ENCODE measurements around the gene TRAF3IP3.

Gene TRAF3IP3

DNA sequence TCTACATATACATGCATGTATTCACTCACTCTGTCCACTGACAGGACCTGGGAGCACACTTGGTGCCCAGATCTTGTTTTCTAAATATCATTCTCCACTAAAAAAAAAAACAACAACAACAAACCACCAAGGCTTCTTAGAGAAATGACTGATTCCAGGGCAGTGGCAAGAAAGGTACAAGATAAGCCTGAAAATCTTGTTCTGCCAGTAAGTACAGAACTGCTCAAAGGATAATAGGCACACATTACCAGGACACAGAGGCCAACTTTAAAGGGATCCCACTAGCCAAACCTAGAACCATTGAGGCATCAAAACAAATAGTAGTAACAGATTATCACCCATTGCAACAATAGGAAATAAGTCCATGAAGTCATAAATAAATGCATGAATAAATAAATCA, 40.5 kb upstream of the TRAF3IP3 start:
- no peak overlapping the region for H3K27ac ChIP-seq
- TF ChIP-seq, protein P1, sequence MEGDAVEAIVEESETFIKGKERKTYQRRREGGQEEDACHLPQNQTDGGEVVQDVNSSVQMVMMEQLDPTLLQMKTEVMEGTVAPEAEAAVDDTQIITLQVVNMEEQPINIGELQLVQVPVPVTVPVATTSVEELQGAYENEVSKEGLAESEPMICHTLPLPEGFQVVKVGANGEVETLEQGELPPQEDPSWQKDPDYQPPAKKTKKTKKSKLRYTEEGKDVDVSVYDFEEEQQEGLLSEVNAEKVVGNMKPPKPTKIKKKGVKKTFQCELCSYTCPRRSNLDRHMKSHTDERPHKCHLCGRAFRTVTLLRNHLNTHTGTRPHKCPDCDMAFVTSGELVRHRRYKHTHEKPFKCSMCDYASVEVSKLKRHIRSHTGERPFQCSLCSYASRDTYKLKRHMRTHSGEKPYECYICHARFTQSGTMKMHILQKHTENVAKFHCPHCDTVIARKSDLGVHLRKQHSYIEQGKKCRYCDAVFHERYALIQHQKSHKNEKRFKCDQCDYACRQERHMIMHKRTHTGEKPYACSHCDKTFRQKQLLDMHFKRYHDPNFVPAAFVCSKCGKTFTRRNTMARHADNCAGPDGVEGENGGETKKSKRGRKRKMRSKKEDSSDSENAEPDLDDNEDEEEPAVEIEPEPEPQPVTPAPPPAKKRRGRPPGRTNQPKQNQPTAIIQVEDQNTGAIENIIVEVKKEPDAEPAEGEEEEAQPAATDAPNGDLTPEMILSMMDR (conservative IDR thresholded peaks at IDR 0.05) = no peak

DNA sequence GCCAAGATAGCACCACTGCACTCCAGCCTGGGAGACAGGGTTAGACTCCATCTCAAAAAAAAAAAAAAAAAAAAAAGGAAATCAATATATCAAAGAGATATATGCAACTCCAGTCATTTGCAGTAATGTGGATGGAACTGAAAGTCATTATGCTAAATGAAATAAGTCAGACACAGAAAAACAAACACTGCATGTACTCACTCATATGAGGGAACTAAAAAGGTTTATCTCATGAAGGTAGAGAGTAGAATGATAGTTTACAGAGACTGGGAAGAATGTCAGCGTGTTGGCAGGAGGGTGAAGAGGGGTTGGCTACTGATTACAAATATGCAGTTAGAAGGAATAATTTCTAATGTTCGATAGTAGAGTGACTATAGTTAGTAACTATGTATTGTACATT, 38.0 kb upstream of the TRAF3IP3 start:
- TF ChIP-seq, protein P1 (conservative IDR thresholded peaks at IDR 0.05) = no peak
- no peak overlapping the region for H3K27ac ChIP-seq

DNA sequence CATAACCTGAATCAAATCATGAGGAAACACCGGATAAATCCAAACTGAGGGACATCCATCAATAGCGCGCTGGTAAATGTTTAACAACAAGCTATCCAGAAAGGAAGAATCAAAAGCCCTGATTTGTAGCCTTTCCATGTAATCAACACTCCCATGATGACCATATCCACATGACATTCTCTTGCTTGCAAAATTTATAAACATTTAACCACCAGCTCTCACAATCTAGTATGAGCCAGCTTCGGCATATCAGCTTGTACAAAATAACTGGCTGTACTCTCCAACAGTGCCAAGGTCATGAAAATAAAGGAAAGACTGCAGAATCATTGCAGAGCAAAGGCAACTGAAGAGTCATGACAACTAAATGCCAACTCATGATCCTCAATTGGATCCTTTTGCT, 35.5 kb upstream of the TRAF3IP3 start:
- H3K27ac ChIP-seq = no peak overlapping the region
- TF ChIP-seq, protein P1 (conservative IDR thresholded peaks at IDR 0.05) = no peak

DNA sequence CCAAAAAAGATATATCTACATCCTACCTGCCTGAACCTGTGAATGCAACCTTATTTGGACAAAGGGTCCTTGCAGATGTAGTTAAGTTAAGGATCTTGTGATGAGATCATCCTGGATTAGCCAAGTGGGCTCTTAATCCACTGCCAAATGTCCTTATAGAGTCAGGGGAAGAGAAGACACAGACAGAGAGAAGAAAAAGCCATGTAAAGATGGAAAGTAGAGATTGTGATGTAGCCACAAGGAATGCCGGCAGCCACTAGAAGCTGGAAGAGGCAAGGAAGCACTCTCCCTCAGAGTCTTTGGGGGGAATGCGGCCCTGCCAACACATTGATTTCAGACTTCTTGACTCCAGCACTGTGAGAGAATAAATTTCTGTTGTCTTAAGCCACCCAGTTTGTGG, 35.0 kb upstream of the TRAF3IP3 start:
- TF ChIP-seq, protein P1 (conservative IDR thresholded peaks at IDR 0.05) = no peak
- no peak overlapping the region for H3K27ac ChIP-seq

DNA sequence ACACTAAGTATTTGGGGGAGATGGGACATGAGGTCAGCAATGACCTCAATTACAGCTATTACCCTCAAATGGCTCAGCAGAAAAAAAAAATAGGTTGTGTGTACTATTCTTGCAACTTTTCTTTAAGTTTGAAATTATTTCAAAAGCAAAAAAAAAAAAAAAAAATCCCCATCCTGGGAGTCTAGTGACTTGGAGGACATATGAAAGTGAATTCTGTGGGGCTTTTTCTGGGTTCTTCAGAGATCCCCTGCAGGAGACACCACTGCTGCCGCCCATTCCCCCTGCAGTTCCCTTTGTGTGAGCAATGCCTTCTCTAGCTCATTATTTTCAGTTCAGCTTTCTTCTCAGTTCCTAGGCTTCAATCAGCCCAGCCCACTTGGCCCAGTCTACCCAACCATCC, 34.5 kb upstream of the TRAF3IP3 start:
- H3K27ac ChIP-seq = no peak overlapping the region
- TF ChIP-seq, protein P1 (conservative IDR thresholded peaks at IDR 0.05) = no peak

DNA sequence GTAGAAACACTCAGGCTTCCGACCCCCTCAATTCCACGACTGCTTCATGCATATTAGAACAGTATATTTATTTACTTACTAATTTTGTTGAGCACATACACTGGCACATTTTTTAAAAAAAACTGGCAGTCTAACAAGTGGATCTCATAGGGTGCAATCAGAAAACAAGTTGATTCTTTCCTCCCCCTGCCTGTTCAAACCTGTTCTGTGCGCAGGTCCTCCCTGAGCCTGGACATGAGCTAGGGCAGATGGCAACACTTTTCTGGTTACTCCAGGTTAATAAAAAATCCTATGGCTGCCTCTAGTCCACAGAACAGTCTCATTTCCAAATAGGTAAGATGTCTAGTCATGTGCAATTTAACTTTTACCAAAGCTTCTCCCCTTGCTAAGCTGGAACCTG, 32.6 kb upstream of the TRAF3IP3 start:
- H3K27ac ChIP-seq = no peak overlapping the region
- TF ChIP-seq, protein P1 (conservative IDR thresholded peaks at IDR 0.05) = no peak

DNA sequence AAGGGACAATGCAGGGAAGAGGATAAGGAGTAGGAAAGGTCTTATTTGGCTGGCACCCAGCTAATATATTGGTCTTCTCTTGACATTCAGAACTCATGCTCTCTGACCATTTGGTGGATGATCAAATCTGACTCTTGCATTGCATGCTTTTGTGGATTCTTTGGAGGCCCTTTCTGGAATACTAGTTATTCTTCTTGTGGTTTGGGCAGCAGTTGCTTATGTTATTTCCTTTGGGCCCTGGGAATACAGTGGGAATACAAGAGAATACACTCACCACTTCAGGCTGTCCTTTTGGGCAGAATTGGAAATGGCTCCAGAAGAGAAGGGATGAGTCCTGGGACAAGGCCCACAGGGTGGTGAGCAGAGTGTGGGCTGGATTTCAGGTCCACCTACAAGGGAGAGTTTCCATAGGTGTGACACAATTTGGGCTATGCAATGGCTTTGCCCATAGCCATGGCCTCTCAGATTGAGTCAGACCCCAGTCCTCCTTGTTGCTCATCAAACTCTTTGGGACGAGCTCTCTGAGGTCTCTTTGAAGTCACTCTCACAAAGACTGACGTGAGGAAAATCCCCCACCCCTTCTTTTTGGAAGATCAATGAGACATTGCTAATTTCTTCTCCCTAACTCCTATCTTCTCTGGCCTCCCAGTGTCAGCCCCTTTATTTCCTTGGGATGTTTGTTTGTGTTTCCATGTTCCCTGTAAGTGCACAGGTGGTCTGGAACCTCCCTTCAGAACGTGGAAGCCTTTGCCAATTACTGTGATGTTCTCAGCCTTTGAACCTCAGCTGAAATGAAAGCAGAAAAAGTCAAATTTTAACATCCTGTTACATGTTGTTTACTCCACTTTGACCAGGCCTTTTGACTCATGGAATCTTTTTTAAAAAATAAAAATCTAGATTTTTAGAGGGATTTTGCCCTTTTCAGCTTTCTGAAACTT, 31.8 kb upstream of the TRAF3IP3 start:
- TF ChIP-seq, protein P1 (conservative IDR thresholded peaks at IDR 0.05) = no peak

More for the DNA sequence above, 31.8 kb upstream of the TRAF3IP3 start:
- H3K27ac ChIP-seq = no peak overlapping the region
